H54 (cell line): Measurements from ENCODE around the gene CLDN22.

Source experiments
- DNase-seq: peaks from one replicate; pipeline ENCODE4 v3.0.0; 2011; ENCODE audit warnings: low spot score, mixed read lengths; ENCODE audit not compliant: insufficient read length
- FAIRE-seq: peaks from 3 replicates; lab custom pipeline; 2011; peaks lifted over from hg19 to GRCh38; lab: Jason Lieb, UNC
- POLR2A ChIP-seq: IDR thresholded peaks from 2 replicates; pipeline ENCODE4 v1.6.1; 2011; ENCODE audit warnings: low read depth, mild to moderate bottlenecking, low read length

Gene CLDN22

DNA sequence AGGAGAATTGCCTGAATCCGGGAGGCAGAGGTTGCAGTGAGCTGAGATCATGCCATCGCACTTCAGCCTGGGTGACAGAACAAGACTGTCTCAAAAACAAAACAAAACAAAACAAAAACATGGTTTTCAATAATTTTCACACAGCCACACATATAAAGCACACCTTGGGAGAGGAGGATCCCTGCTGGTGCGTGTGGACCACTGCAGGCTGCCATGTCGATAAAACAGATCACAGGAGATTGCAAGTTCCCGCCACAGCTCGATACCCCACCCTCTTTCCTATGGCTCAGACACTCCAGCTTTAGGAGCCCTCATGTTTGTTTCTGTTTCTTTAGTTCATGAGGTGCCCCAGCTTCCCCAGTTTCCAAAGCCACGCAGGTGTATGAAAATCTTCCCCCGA lies 33.5 kb upstream of the CLDN22 start:
- no peak for FAIRE-seq
- no peak for TF ChIP-seq POLR2A
- DNase-seq: no peak

DNA sequence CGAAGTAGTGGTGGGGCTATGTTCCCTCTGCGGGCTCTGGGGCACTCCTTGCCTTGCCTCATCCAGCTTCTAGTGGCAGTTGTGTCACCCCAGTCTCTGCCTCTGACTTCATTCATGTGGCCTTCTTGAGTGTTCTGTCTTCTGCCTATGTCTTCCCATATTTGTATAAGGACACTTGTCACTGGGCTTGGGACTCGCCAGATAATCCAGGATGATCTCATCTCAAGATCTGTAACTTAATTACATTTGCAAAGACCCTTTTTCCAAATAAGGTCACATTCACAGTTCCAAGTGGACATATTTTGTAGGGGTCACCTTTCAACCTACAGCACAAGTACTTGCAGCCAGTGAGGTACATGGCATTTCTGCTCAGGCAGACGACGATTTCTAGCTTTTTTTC lies 32.5 kb upstream of the CLDN22 start:
- TF ChIP-seq POLR2A: no peak
- no peak for FAIRE-seq
- DNase-seq: no peak

DNA sequence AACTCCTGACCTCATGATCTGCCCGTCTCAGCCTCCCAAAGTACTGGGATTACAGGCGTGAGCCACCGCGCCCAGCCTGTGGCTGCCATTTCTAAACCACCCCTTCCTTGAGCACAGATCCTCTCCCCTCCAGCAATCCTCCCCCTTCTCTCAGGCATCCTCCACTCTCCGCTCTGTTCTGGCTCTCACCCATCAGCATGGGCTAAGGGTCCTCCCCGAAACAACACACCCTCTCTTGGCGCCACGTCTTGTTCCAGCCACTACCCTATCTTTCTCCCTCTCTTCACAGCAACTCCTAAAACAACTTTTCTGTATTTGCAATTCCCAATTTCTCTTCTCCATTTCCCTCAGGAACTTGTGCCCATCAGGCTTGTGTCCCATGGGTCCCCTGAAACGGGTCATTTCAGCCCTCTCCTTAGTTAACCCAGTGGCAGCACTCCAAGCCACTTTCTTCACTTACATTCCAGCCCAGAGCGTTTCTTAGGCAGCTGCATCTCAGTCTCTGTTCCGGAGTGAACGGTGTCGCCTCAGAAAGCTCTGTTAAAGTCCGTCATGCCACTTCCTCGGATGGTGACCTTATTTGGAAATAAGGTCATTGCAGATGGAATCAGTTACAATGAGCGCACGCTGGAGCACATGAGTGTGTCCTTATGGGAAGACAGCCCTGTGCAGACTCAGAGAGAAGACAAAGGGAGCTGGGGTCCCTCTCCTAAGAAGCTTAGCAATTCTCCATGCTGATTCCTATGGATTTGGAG lies 30.4 kb upstream of the CLDN22 start:
- TF ChIP-seq POLR2A: no peak
- no peak for DNase-seq
- FAIRE-seq: no peak

DNA sequence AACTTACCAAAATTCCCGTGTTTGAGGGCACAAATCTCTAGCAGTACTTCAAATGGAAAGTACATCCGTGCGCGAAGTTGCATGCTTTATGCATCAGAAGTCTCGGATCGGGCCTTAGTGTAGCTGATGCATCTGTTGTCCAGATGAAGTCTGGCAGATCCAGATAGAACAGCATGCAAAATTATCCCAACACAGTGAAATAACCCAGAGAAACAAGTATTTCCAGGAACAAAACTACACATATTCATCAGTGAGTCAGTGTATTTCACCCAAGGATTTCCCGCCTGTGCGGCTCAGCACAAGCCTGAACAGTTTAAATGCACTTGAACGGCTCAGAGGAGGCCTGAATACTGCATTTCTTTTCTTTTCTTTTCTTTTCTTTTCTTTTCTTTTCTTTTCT lies 29.6 kb upstream of the CLDN22 start:
- no peak for FAIRE-seq
- no peak for DNase-seq
- TF ChIP-seq POLR2A: no peak

DNA sequence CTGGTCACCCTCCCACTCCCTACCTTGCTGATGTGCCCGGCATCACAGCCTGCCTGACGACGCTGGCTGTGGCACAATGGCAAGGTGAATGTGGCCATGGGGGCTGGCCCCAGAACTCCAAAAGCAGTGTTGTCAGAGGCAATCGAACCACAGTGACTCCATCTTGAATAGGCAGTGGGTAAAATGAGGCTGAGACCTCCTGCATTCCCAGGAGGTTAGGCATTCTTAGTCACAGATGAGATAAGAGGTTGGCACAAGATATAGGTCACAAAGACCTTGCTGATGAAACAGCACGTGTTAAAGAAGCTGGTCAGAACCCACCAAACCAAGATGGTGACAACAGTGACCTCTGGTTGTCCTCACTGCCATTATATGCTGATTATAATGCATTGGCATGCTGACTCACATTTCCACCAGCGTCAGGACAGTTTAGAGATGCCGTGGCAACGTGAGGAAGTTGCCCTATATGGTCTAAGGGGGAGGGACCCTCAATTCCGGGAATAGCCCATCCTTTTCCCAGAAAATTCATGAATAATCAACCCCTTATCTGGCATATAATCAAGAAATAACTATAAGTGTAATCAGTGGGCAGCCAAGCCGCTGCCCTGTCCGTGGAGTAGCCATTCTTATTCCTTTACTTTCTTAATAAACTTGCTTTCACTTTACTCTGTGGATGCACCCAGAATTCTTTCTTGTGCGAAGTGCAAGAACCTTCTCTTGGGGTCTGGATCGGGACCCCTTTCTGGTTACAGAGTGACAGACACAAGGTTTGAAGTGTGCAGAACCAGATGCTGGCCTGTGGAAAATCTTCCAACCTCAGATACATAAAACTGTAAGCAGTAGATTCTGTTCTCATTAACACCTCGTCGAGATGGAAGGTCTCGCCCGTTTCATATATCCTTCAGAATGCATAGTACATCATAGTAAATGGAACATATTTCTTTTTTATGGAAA lies 28.9 kb upstream of the CLDN22 start:
- no peak for FAIRE-seq

DNA sequence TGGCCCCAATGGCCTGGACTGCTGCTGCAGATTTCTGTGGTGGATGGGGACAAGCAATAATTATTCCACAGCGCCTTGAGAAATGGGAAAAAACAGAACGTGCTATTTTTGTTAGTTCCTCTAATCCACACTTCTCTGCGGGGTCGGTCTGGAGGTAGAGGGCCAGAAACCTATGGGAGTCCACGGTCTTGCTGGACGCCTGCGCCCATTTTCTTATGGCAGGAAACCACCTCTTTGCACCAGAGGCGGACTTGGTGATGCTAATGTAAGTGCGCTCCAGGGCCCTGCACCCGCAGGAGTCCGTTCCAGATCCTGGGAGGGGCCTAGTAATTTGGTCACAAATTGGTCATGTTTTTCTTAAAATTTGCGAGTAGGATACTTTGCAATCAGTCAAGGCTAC lies 28.1 kb upstream of the CLDN22 start:
- TF ChIP-seq POLR2A: no peak
- no peak for FAIRE-seq
- no peak for DNase-seq

More for the DNA sequence above, 28.9 kb upstream of the CLDN22 start:
- DNase-seq: peak; percentile 43
- no peak for TF ChIP-seq POLR2A

DNA sequence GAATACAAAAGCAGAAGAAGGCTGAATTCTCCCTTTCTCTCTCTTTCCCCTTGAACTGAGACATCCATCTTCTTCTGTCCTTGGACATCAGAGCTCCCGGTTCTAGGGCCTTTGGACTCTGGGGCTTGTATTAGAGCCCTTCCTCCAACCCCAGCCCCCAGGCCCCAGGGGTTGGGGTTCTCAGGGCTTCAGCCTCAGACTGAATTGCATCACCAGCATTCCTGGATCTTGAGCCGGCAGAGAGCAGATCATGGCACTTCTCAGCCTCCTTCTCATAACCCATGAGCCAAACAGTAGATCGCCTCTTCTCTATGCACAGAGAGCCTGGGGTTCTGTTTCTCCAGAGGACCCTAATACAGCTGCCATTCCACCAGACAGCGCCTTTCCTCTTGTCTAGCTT lies 27.5 kb upstream of the CLDN22 start:
- DNase-seq (no peak), FAIRE-seq (no peak)
- TF ChIP-seq POLR2A: no peak

DNA sequence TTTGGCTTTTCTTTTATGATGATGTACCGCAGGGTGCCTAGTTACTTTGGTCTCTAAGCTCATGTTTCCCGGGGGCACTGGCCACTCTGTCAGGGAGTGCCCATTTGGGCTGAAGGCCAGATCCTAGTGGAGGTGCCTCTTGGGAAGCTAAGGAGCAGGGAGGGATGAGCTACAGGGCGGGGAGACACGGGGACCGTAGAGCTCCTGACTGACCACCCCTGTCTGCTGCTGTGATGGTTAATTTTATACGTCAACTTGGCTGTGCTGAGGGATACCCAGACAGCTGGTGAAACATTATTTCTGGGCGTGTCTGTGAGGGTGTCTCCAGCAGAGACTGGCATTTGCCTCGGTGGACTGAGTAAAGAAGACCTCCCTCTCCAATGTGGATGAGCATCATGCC lies 27.1 kb upstream of the CLDN22 start:
- DNase-seq (no peak), FAIRE-seq (no peak)
- no peak for TF ChIP-seq POLR2A

DNA sequence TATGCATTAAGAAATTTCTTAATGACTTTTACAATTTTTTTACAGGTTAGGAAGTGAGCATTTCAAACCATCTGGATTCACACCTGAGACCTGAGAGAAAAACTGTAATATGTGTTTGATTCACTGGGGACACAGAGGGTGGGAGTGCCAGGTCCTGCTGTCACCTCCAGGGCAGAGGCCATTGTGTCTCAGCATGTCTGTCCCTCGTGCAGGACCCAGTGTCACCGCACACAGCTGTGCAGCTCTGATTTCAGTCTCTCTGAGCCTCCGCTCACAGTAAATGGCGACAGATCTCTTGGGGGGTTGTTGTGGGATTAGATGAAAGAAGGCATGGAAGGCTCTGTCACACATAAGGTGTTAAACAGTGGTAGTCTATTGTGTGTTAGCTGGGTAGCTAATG lies 25.2 kb upstream of the CLDN22 start:
- no peak for FAIRE-seq
- TF ChIP-seq POLR2A: no peak

DNA sequence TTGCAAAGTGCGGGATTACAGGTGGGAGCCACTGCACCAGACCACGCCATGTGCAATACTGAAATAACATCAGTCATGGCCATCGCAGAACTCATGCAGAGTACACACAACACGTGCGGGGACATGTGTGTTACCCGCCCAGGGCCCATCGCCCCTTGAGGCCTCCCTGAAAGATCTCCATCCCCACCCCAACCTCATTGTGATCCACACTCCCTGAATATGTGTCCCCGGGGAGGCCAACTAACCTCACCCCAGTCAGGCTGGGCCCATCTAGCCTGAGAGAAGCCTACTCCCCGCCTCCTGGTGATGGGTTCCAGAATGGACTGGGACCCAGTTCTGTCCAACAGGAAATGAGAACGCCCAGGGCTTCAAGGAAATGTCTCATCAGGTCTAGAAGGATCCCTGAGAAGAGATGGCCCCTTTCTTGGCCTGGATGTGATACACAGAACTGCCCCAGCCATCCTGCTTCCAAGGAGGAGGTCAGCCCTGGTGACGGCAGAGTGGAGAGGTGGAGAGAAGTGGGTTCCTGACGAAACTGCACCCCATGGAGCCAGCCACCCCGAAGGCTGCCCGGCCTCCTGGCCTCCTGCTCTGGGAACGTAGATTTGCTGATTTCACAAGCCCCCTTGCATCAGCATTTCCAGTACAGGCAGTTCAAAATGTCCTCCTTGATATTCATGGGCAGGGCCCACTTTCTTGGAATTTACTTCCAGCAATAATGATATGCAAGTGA lies 24.6 kb upstream of the CLDN22 start:
- FAIRE-seq: no peak
- TF ChIP-seq POLR2A: no peak
- DNase-seq: no peak

More for the DNA sequence above, 25.2 kb upstream of the CLDN22 start:
- DNase-seq: no peak

DNA sequence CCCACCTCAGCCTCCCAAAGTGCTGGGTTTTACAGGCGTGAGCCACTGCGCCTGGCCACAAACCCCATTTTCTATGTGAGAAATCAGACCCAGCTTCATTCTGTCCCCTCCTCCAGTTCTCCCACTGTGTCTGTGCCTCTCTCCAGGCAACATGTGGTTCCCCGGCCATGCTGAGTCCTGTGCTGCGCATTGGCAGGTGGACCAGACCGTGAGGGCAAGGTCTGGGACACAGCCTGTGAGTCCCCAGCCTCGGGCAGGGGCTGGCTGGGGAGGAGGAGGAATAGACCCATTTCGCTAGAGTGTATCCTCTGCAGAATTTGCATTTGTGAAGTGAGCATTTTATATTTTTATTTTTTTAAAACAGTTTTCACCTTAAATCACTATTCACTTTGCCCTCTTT lies 23.7 kb upstream of the CLDN22 start:
- TF ChIP-seq POLR2A: no peak
- DNase-seq (no peak), FAIRE-seq (no peak)

DNA sequence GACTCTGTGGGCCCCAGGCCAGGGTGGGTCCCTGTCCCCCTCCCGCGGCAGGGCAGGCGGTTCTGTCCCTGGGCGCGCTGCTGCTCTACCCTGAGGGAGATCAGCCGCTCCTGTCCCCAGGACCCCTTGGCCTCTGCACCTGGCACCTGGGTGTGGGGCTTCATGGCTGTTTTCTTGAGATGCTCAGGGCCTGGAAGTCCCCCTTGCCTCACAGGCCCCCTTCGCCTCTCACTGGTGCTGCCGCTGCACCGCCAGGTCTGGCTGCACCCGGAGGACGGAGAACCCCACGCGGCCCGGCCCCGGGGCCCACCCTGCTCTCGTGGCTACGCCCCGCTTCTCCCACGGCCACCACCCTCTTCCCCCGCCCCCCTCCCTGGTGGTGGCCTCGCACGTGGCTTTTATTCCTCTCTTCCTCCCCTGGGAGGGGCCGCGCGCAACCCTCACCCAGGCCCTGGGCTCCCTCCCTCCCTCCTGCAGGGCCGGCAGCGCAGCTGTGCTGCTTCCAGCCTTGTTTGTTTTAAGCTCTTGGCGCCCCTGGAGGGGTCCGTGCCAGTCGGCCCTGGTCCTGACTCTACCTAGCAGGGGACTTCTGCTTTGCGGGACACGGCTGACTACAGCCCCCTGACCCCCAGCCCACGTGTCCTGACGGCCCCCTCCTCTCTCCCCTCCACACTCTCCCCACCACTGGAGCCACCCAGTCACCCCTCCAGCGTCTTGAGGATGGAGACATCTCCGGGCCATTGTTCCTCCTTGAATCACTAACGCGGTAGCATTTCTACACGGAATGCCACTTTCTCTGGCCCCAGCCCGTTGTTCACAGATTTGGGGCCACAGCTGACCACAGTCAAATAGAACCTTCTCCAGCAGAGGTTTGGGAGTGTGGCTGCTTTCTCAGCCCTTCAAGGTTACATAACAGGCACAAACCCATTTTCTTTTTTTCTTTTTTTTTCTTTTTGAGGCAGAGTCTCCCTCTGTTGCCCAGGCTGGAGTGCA lies 22.8 kb upstream of the CLDN22 start:
- DNase-seq: no peak
- no peak for TF ChIP-seq POLR2A
- no peak for FAIRE-seq

DNA sequence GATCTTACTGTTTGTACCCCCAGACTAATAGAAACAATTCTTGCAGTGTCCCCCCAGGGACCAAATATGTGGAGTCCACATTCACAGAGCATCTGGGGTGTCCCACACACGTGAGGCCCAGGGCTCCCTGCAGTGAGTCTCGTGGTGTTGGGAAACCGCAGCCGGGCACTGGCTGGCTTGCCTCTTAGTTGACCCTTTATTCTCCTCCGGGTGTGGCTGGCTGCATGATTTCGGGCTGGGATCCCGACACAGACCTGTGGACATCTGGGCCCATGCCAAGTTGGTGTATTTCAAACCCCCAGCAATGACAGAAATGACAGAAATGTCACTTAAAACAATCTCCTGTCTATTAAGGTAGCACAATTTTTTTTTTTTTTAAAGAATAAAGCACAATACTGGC lies 17.8 kb upstream of the CLDN22 start:
- DNase-seq (no peak), FAIRE-seq (no peak)
- no peak for TF ChIP-seq POLR2A
